IMR-90 (cell line): ENCODE results near the gene CLASP1. TPM values are rescaled to one million over a fixed set of nuclear protein-coding genes. Genes with fewer than 3 reads are reported as not detected.
A peak's percentile ranks its signal among the peaks of the same experiment; 100 is the strongest.

Source experiments
- ATAC-seq: fragments of 200-7000 bp; cut with Tn5 transposase; 2 replicates; pipeline ENCODE4 v1.9.1; 2020; ENCODE audit warnings: low read depth, mild to moderate bottlenecking, moderate library complexity
- BruUV-seq: library from RNA; stranded (reverse); fragments of 400-500 nt; replicated peaks from 2 replicates; lab custom pipeline; 2021; lab: Mats Ljungman, UMichigan
- CTCF ChIA-PET: fragments of 300-600 bp; formaldehyde crosslinking; extraction: SDS; loops from one replicate; lab custom pipeline; 2021; ENCODE audit warnings: antibody characterized with exemption; lab: Yijun Ruan, JAX
- POLR2A ChIA-PET: fragments of 300-600 bp; sonication (Branson Sonifier 250); formaldehyde crosslinking; loops from one replicate; lab custom pipeline; 2022; ENCODE audit warnings: antibody characterized with exemption; ENCODE audit not compliant: unreplicated experiment; lab: Charles Lee
- DNase-seq: peaks from one replicate; pipeline ENCODE4 v3.0.0; 2013
- H2AFZ ChIP-seq: replicated peaks from 2 replicates; pipeline ENCODE3; 2013; ENCODE audit warnings: low read length, mild to moderate bottlenecking; ENCODE audit not compliant: poor library complexity
- H2AK5ac ChIP-seq: 2 replicates; pipeline ENCODE4 v1.6.1; 2013; ENCODE audit warnings: low read depth, low read length, inconsistent platforms
- H2AK9ac ChIP-seq: replicated peaks from 2 replicates; pipeline ENCODE3; 2013; ENCODE audit warnings: mild to moderate bottlenecking, low read depth, low read length, moderate library complexity; ENCODE audit not compliant: poor library complexity
- H2BK120ac ChIP-seq: 2 replicates; pipeline ENCODE4 v1.6.1; 2013; ENCODE audit warnings: low read depth, low read length, inconsistent platforms
- H2BK15ac ChIP-seq: 3 replicates; pipeline ENCODE4 v1.6.1; 2013; ENCODE audit warnings: low read depth, low read length, inconsistent platforms
- H2BK20ac ChIP-seq: 2 replicates; pipeline ENCODE4 v1.6.1; 2013; ENCODE audit warnings: low read depth, mild to moderate bottlenecking, inconsistent platforms, low read length, moderate library complexity
- H2BK5ac ChIP-seq: 2 replicates; pipeline ENCODE4 v1.6.1; 2013; ENCODE audit warnings: mild to moderate bottlenecking, low read depth, low read length, inconsistent platforms; ENCODE audit not compliant: poor library complexity, severe bottlenecking
- H3K14ac ChIP-seq: replicated peaks from 2 replicates; pipeline ENCODE4 v1.6.1; 2013; ENCODE audit warnings: low read depth, low read length, inconsistent platforms
- H3K18ac ChIP-seq: 2 replicates; pipeline ENCODE4 v1.6.1; 2013; ENCODE audit warnings: low read depth, low read length, control low read depth
- H3K23ac ChIP-seq: 2 replicates; pipeline ENCODE4 v1.6.1; 2013; ENCODE audit warnings: low read depth, low read length, inconsistent platforms
- H3K27ac ChIP-seq: 2 replicates; pipeline ENCODE4 v1.5.1; 2013; ENCODE audit warnings: mild to moderate bottlenecking, control low read depth, low read length; ENCODE audit not compliant: insufficient read depth
- H3K27me3 ChIP-seq: 2 replicates; pipeline ENCODE4 v1.6.1; 2013; ENCODE audit warnings: low read length; ENCODE audit not compliant: control insufficient read depth, insufficient read depth
- H3K36me3 ChIP-seq: 2 replicates; pipeline ENCODE4 v1.6.1; 2013; ENCODE audit warnings: low read length, mixed read lengths; ENCODE audit not compliant: control insufficient read depth, insufficient read depth
- H3K4ac ChIP-seq: 2 replicates; pipeline ENCODE4 v1.6.1; 2013; ENCODE audit warnings: low read depth, low read length, inconsistent platforms
- H3K4me1 ChIP-seq: 2 replicates; pipeline ENCODE4 v1.6.1; 2013; ENCODE audit warnings: low read length, mixed read lengths; ENCODE audit not compliant: control insufficient read depth, insufficient read depth
- H3K4me2 ChIP-seq: 2 replicates; pipeline ENCODE4 v1.6.1; 2013; ENCODE audit warnings: low read depth, mild to moderate bottlenecking, control low read depth, low read length, moderate library complexity
- H3K4me3 ChIP-seq: 2 replicates; pipeline ENCODE4 v1.5.1; 2013; ENCODE audit warnings: low read depth, mild to moderate bottlenecking, control low read depth, low read length, moderate library complexity; ENCODE audit not compliant: insufficient read depth
- H3K56ac ChIP-seq: 2 replicates; pipeline ENCODE4 v1.6.1; 2013; ENCODE audit warnings: low read length, inconsistent platforms; ENCODE audit not compliant: insufficient read depth; ENCODE audit errors: extremely low read depth
- H3K79me1 ChIP-seq, 2 experiments: 2 replicates each; pipeline ENCODE4 v1.6.1; 2013; ENCODE audit warnings: low read length in 2 of 2, inconsistent platforms in 1 of 2, low read depth in 1 of 2
- H3K9ac ChIP-seq: 2 replicates; pipeline ENCODE4 v1.6.1; 2013; ENCODE audit warnings: low read depth, low read length, control low read depth
- H3K9me1 ChIP-seq: 2 replicates; pipeline ENCODE4 v1.6.1; 2013; ENCODE audit warnings: low read length, inconsistent platforms; ENCODE audit not compliant: insufficient read depth
- H3K9me3 ChIP-seq: 2 replicates; pipeline ENCODE4 v1.6.1; 2013; ENCODE audit warnings: low read length; ENCODE audit not compliant: control insufficient read depth, insufficient read depth
- H4K20me1 ChIP-seq: 2 replicates; pipeline ENCODE4 v1.6.1; 2013; ENCODE audit warnings: low read length, inconsistent platforms; ENCODE audit not compliant: insufficient read depth
- H4K5ac ChIP-seq: 2 replicates; pipeline ENCODE4 v1.6.1; 2013; ENCODE audit warnings: mild to moderate bottlenecking, low read depth, low read length, control low read depth
- H4K8ac ChIP-seq, 2 experiments: 2 replicates each; pipeline ENCODE4 v1.6.1; 2013; ENCODE audit warnings: low read depth in 2 of 2, low read length in 2 of 2, control low read depth in 1 of 2, inconsistent platforms in 1 of 2
- H4K91ac ChIP-seq: 2 replicates; pipeline ENCODE4 v1.6.1; 2013; ENCODE audit warnings: low read depth, low read length, inconsistent platforms; ENCODE audit not compliant: insufficient read depth
- BHLHE40 ChIP-seq: fragments of 150-350 bp; IDR thresholded peaks from 2 replicates; pipeline ENCODE4 v1.6.1; 2016; ENCODE audit warnings: mild to moderate bottlenecking, low read depth, low read length
- CEBPB ChIP-seq: IDR thresholded peaks from 2 replicates; pipeline ENCODE4 v1.6.1; 2012; ENCODE audit warnings: low read depth, low read length, improper control_type of control experiment
- CHD1 ChIP-seq: IDR thresholded peaks from 2 replicates; pipeline ENCODE4 v1.6.1; 2012; ENCODE audit warnings: low read depth, low read length, improper control_type of control experiment
- FOS ChIP-seq: fragments of 150-350 bp; IDR thresholded peaks from 2 replicates; pipeline ENCODE4 v1.6.1; 2016; ENCODE audit warnings: low read depth, low read length
- MAFK ChIP-seq: IDR thresholded peaks from 2 replicates; pipeline ENCODE4 v1.6.1; 2012; ENCODE audit warnings: low read depth, low read length, improper control_type of control experiment
- MAZ ChIP-seq: IDR thresholded peaks from 2 replicates; pipeline ENCODE4 v1.6.1; 2012; ENCODE audit warnings: low read depth, mild to moderate bottlenecking, low read length, improper control_type of control experiment, moderate library complexity, borderline replicate concordance
- MXI1 ChIP-seq: IDR thresholded peaks from 2 replicates; pipeline ENCODE4 v1.6.1; 2012; ENCODE audit warnings: low read depth, mild to moderate bottlenecking, low read length, moderate library complexity, borderline replicate concordance
- NFE2L2 ChIP-seq: fragments of 150-350 bp; IDR thresholded peaks from 2 replicates; pipeline ENCODE4 v1.6.1; 2016; ENCODE audit warnings: low read depth, mild to moderate bottlenecking, low read length
- POLR2A ChIP-seq: IDR thresholded peaks from 2 replicates; pipeline ENCODE4 v1.6.1; 2012; ENCODE audit warnings: mild to moderate bottlenecking, low read depth, low read length
- RAD21 ChIP-seq: IDR thresholded peaks from 2 replicates; pipeline ENCODE4 v1.6.1; 2012; ENCODE audit warnings: low read length, improper control_type of control experiment
- RCOR1 ChIP-seq: IDR thresholded peaks from 2 replicates; pipeline ENCODE4 v1.6.1; 2012; ENCODE audit warnings: mild to moderate bottlenecking, low read length, improper control_type of control experiment; ENCODE audit not compliant: insufficient replicate concordance
- RFX5 ChIP-seq: IDR thresholded peaks from 2 replicates; pipeline ENCODE4 v1.8.0; 2012; ENCODE audit warnings: low read depth, mild to moderate bottlenecking, low read length, moderate library complexity
- SMC3 ChIP-seq: fragments of 150-350 bp; IDR thresholded peaks from 2 replicates; pipeline ENCODE4 v1.6.1; 2016; ENCODE audit warnings: low read depth, mild to moderate bottlenecking, antibody characterized with exemption, low read length, moderate library complexity
- WGBS, 2 experiments: methylation state at CpG; one replicate each; pipeline versions ENCODE4 v1.1.5 to v1.1.7; 2013; ENCODE audit warnings: missing lambda C conversion rate in 2 of 2; ENCODE audit not compliant: insufficient read length in 1 of 2; ENCODE audit errors: extremely low coverage in 2 of 2; 5-methylcytosine and 5-hydroxymethylcytosine counted together
- dilution Hi-C: fragments of 300-500 bp; cut with HindIII; formaldehyde crosslinking; loops from one replicate; pipeline ENCODE4 v1.14.3; 2018; ENCODE audit warnings: low sequenced_read_pairs; ENCODE audit not compliant: unreplicated experiment
- in situ Hi-C: fragments of 300-500 bp; cut with MboI; formaldehyde crosslinking; loops from 3 replicates; pipeline ENCODE4 v1.14.3; 2019; ENCODE audit warnings: low sequenced_read_pairs, inconsistent platforms, mixed read lengths
- intact Hi-C: fragments of 100-400 bp; cut with micrococcal nuclease; formaldehyde crosslinking; loops from 2 replicates; pipeline ENCODE4 v1.10.0; 2022
- polyA plus RNA-seq, 3 experiments: library from polyadenylated mRNA; depleted of rRNA; stranded (reverse); fragments of >200 nt; gene quantifications; 2 replicates each; pipeline ENCODE4 v1.2.3, GENCODE V29; 2012; ENCODE audit warnings: low replicate concordance in 1 of 3
- total RNA-seq: library from RNA; depleted of rRNA; stranded (reverse); fragments of >200 nt; gene quantifications from 2 replicates; pipeline ENCODE4 v1.2.3, GENCODE V29; 2012
- TF ChIP-seq, protein P1 (sequence below): fragments of 150-350 bp; IDR thresholded peaks from 2 replicates; pipeline ENCODE4 v1.6.1; 2017; ENCODE audit warnings: mild to moderate bottlenecking, antibody characterized with exemption, low read length, low read depth
- TF ChIP-seq, protein P2 (sequence below): conservative IDR thresholded peaks from 2 replicates; pipeline ENCODE4 v1.5.1; 2012; ENCODE audit warnings: mild to moderate bottlenecking, low read depth, low read length, improper control_type of control experiment
- TF ChIP-seq, protein P3 (sequence below): fragments of 150-350 bp; IDR thresholded peaks from 2 replicates; pipeline ENCODE4 v1.6.1; 2016; ENCODE audit warnings: low read depth, mild to moderate bottlenecking, low read length, moderate library complexity, borderline replicate concordance

Gene CLASP1
- total and polyA plus RNA-seq, 2 of the 4 experiments (the other 2 are of a cell fraction): 12.3 to 33.7 TPM

DNA sequence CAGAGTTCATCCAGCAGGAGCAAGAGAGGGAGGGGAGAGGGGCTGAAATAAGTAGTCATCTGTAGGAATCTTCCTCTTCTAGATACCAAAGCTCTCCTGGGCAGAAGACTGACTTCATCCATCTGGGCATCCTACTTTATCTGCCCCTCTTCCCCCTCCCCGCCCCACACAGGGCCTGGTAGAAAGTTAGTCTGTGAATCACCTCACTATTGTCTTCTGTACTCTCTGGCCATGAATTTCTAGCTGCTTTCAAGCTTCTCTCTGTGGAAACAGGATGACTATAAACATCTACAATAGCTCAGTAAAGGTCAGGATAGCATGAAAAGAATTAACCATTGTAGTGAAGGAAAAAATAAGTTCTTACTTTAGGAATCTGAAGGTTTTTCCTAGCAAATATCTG lies 166.2 kb downstream of the CLASP1 start:
- Histone ChIP-seq H3K9me1 (peaks cover 30% of the 10 kb centered on the region), H4K20me1 (peaks cover 25% of the 10 kb centered on the region), H2BK15ac (no peak overlapping the region), H3K79me1 (peaks cover 42 to 80% of the 10 kb centered on the region in 2 experiments), H3K36me3 (no peaks in the 10 kb centered on the region), H3K4me3 (no peak overlapping the region), H2AFZ (no peak overlapping the region), H4K91ac (no peak overlapping the region), H2AK9ac (no peak overlapping the region), H3K56ac (no peak overlapping the region), H3K4me2 (no peak overlapping the region), H3K9me3 (no peaks in the 10 kb centered on the region), H2AK5ac (no peak overlapping the region), H3K27ac (no peak overlapping the region), H3K9ac (no peak overlapping the region), H2BK20ac (no peak overlapping the region), H4K5ac (no peak overlapping the region), H3K14ac (0 out of 2 replicates have a peak overlapping the region, but pooled peaks have one; percentile 3), H3K18ac (no peak overlapping the region), H3K4ac (0 out of 2 replicates have a peak overlapping the region, but pooled peaks have one; percentile 0), H3K27me3 (no peaks in the 10 kb centered on the region), H2BK5ac (peak overlapping the region; percentile 14), H2BK120ac (no peak overlapping the region), H3K4me1 (peaks cover 33% of the 10 kb centered on the region), H4K8ac (no peak overlapping the region), H3K23ac (no peak overlapping the region)
- in situ Hi-C loops: no loop called here
- ChIA-PET POLR2A (no interaction called here), CTCF (no interaction called here)
- DNase-seq: peak; percentile 39
- WGBS, 2 experiments: no CpG with 5 or more reads among the region's 1 CpG
- dilution Hi-C loops: no loop called here
- ATAC-seq: no peak
- intact Hi-C loops: no loop called here
- TF ChIP-seq NFE2L2: no peak
- TF ChIP-seq, protein P1, sequence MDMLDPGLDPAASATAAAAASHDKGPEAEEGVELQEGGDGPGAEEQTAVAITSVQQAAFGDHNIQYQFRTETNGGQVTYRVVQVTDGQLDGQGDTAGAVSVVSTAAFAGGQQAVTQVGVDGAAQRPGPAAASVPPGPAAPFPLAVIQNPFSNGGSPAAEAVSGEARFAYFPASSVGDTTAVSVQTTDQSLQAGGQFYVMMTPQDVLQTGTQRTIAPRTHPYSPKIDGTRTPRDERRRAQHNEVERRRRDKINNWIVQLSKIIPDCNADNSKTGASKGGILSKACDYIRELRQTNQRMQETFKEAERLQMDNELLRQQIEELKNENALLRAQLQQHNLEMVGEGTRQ: no peak
- no peak for TF ChIP-seq POLR2A
- no peak for TF ChIP-seq RFX5
- TF ChIP-seq SMC3: no peak
- no peak for TF ChIP-seq MXI1
- TF ChIP-seq CHD1: no peak
- no peak for TF ChIP-seq MAZ
- TF ChIP-seq BHLHE40: no peak
- no peak for TF ChIP-seq CEBPB
- TF ChIP-seq, protein P2, sequence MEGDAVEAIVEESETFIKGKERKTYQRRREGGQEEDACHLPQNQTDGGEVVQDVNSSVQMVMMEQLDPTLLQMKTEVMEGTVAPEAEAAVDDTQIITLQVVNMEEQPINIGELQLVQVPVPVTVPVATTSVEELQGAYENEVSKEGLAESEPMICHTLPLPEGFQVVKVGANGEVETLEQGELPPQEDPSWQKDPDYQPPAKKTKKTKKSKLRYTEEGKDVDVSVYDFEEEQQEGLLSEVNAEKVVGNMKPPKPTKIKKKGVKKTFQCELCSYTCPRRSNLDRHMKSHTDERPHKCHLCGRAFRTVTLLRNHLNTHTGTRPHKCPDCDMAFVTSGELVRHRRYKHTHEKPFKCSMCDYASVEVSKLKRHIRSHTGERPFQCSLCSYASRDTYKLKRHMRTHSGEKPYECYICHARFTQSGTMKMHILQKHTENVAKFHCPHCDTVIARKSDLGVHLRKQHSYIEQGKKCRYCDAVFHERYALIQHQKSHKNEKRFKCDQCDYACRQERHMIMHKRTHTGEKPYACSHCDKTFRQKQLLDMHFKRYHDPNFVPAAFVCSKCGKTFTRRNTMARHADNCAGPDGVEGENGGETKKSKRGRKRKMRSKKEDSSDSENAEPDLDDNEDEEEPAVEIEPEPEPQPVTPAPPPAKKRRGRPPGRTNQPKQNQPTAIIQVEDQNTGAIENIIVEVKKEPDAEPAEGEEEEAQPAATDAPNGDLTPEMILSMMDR: no peak
- TF ChIP-seq, protein P3, sequence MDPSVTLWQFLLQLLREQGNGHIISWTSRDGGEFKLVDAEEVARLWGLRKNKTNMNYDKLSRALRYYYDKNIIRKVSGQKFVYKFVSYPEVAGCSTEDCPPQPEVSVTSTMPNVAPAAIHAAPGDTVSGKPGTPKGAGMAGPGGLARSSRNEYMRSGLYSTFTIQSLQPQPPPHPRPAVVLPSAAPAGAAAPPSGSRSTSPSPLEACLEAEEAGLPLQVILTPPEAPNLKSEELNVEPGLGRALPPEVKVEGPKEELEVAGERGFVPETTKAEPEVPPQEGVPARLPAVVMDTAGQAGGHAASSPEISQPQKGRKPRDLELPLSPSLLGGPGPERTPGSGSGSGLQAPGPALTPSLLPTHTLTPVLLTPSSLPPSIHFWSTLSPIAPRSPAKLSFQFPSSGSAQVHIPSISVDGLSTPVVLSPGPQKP: no peak
- no peak for TF ChIP-seq RAD21
- TF ChIP-seq FOS: no peak
- no peak for TF ChIP-seq RCOR1
- TF ChIP-seq MAFK: no peak
- no TSS peak for BruUV-seq
